OCI-LY3 (cell line): Measurements from ENCODE around the gene PBX4.

ENCODE experiments used
- EZH2phosphoT487 ChIP-seq: fragments of 200-600 bp; shearing (Covaris generic); IDR thresholded peaks from 2 replicates; pipeline ENCODE4 v1.6.1; 2018; ENCODE audit warnings: antibody characterized with exemption, mixed run types, low read depth
- TF ChIP-seq, protein P1 (sequence below): fragments of 200-600, 300-600 bp; sonication (generic); IDR thresholded peaks from 2 replicates; pipeline ENCODE4 v1.5.1; 2014; ENCODE audit warnings: antibody characterized with exemption, low read length, low read depth

DNA sequence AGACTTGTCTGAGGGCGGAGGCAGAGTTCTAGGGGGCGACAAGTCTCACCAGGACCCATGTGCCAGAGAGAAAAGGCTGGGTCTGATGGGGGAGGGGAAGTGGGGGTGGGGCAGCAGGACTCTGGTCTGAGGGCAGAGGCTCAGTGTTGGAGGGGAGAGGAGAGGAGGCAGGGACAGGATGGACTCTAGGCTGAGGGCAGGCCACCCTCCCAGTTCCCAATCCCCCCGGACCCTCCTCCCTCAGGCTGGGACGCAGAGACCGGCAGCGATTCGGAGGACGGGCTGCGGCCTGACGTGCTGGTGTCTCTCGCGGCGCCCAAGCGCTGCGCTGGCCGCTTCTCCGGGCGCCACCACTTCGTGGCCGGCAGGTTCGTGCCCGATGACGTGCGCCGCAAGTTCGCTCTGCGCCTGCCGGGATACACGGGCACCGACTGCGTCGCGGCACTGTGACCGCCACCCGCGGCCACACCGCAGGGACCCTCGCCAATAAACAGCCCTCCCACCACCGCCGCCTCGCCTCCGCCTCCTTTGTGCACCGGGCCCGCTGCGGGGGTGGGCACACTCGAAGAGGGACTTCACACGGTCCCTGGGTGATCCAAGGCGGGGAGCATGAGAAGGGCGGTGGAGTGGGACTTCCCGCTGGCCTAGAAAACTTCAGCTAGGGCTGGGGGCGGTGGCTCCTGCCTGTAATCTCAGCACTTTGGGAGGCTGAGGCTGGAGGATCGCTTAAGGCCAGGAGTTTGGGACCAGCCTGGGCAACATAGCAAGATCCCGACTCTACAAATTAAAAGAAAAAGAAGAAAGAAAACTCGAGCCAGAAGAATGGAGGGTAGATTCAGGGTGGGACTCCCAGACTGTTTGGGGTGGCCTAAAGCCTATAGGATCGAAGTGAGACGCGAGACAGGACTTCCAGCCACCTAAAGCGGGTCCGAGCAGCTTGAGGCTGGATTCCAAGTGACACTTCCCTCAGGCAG lies 81.1 kb downstream of the PBX4 start:
- TF ChIP-seq, protein P1, sequence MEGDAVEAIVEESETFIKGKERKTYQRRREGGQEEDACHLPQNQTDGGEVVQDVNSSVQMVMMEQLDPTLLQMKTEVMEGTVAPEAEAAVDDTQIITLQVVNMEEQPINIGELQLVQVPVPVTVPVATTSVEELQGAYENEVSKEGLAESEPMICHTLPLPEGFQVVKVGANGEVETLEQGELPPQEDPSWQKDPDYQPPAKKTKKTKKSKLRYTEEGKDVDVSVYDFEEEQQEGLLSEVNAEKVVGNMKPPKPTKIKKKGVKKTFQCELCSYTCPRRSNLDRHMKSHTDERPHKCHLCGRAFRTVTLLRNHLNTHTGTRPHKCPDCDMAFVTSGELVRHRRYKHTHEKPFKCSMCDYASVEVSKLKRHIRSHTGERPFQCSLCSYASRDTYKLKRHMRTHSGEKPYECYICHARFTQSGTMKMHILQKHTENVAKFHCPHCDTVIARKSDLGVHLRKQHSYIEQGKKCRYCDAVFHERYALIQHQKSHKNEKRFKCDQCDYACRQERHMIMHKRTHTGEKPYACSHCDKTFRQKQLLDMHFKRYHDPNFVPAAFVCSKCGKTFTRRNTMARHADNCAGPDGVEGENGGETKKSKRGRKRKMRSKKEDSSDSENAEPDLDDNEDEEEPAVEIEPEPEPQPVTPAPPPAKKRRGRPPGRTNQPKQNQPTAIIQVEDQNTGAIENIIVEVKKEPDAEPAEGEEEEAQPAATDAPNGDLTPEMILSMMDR, result no peak
- TF ChIP-seq EZH2phosphoT487, result no peak
